HG03139 (cell line): ENCODE results near the gene IFI6.
A peak's percentile ranks its signal among the peaks of the same experiment; 100 is the strongest.
"Not testable (repeated sequence)": the region's sequence is repeated elsewhere in the genome, so short reads cannot be mapped to it uniquely, and the experiment has no call there.

Source experiments
- ATAC-seq: cut with Tn5 transposase; IDR thresholded peaks from one replicate; pipeline ENCODE4 v1.9.1; 2021; ENCODE audit not compliant: unreplicated experiment

Gene IFI6

DNA sequence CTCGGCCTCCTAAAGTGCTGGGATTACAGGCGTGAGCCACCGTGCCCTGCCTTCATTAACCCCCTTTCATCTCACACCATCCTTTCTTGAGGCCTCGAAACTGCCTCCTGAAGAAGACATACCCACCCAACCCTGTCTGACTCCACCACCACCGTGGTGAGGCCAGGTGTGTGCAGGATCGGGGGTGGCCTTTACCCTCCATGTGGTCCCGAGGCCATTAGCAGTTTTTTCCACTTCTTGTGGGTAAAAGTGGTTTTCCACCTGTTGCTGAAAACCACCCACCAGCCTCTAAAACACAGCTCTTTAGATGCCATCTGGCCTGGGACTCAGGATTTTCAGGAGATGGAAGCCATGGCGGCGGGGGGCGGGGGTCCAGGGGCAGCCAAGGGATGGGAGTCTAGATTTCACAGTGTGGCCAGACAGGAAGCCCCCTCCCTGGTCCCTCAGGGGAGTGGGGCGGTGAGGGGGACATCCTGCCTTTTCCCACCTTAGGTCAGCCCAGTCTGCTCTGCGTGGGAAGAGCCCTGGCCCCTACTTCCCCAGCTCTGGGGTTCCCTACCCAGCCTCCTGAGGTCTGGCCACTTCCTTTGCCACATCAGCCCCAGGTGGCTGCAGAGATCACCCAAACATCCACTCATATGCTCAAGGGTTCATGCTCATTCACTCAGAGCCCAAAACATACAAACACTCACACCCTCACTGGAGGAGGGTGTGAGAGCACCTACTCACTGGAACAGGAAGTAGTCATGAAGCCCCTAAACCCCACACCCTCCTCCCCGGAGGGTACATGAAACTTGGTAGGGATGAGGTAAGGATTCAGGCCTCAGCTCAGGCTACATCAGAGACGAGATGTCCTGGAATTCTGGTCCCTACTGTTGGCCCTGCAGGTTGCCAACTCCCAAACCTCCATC lies 39.4 kb downstream of the IFI6 start:
- ATAC-seq: peak; percentile 36

GRCh38 chr1:27630859-27631491 lies 41.0 kb downstream of the IFI6 start:
- ATAC-seq: no peak

GRCh38 chr1:27628712-27629111 lies 43.3 kb downstream of the IFI6 start:
- no peak for ATAC-seq

DNA sequence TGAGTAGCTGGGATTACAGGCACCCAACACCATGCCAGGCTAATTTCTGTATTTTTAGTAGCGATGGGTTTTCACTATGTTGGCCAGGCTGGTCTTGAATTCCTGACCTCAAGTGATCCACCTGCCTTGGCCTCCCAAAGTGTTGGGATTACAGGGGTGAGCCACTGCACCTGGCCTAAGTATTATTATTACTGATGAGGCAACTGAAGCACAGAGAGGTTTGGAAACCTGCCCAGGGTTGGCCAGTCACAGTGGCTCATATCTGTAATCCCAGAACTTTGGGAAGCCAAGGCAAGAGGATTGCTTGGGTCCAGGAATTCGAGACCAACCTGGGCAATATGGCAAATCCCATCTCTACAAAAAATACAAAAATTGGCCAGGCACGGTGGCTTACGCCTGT lies 44.3 kb downstream of the IFI6 start:
- not testable (repeated sequence) for ATAC-seq

DNA sequence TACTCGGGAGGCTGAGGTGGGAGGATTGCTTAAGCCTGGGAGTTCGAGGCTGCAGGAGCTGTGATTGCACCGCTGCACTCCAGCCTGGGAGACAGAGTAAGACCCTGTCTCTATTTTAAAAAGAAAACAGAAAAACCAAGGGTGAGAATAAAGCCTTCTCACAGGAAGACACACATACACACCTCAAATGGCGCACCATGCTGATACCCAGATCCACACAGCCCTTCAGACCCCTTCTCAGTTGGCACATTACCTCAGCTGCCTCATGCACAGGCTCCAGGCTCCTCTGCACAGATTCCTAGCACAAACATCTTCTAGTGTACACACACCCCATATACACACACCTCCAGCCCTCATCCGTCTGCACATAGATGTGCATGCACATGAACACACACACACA lies 44.9 kb downstream of the IFI6 start:
- ATAC-seq: no peak

GRCh38 chr1:27626031-27626935 lies 45.7 kb downstream of the IFI6 start:
- ATAC-seq: no peak

DNA sequence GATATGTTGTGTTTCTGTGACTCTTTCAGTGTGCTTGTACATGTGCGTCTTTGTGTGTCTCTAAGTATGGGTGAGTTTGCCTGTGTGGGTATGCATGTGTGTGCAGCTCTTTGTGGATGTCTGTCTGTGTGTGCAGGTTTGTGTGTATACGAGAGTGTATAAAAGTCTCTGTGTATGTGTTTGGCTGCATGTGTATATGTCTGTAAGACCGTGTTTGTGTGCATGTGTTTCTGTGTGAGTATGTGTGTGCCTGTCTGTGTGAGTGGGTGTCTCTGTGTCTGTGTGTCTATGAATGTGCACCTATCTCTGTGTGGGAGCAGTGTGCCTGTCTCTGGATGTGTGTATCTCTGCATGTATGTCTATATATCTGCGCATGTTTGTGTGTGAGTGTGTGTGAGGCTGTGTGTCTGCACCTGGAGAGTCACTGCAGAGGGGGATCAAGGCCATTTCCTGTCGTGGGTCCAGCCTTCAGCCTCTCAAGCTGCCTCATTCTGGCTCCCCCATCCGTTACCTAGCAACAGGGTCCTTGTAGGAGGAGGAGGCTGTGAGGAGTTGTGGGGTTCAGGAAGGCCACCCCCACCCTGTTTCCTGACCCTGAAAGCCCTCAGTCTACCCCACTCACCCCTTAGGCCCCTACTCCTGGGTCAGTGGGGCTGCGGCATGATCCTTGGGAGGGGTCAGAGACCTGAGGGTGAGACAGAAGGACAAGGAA lies 47.4 kb downstream of the IFI6 start:
- ATAC-seq: no peak

GRCh38 chr1:27623327-27624212 lies 48.4 kb downstream of the IFI6 start:
- no peak for ATAC-seq

DNA sequence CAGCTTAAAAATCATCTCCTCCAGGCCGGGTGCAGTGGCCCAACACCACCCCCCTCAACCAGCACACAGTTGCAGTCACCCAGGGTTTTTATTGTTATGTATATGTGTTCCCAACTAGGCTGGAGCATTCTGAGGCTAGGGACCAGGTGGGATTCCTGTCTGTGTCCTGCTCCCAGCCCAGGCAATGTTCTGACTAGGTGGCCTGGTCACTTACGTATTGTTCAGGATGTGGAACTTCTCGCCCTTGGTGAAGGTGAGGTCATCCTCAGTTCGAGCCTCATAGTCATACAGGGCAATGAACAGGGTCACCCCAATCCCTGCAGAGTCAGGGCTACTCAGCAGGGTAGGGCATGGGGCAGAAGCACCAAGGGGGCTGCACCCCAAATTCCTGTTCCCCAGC lies 49.2 kb downstream of the IFI6 start:
- no peak for ATAC-seq

DNA sequence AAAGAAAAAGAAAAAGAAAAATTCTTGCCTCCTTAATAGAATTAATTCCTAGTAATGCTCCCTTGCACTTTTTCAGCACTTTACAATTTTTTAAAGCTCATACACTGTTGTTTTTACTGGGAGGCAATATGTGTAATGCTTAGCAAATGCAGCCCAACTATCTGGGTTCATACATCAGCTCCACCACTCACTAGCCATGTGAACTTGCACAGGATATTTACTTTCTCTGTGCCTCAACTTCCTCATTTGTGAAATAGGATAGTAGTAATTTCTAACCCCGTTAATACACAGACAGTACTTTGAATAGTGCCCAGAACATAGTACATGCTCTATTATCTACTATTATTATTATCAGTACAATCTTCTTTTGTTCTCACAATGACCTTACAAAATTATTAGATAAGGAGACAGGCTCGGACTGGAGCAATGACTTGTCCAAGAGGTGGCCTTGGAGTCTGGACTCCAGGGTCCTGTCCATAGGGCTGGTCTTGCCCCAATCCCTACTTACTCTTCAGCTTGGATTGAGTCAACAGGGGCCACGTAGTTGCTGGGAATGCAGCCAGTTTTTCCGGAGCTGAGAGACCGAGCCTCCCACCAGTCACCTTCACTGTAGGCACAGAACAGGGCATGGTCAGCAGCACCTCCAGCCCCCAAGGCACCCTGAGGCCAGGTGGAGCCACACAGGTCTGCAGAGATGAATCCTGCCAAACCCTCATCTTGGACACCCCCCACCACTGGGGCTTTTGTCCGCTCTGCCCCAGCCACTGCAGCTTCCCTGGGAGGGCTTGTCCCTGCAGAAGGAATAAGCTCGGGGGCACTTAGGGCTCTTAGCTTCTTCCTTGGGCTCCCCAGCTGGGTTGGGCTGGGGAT lies 50.7 kb downstream of the IFI6 start:
- ATAC-seq: no peak

GRCh38 chr1:27619782-27620438 lies 52.1 kb downstream of the IFI6 start:
- ATAC-seq: not testable (repeated sequence)

DNA sequence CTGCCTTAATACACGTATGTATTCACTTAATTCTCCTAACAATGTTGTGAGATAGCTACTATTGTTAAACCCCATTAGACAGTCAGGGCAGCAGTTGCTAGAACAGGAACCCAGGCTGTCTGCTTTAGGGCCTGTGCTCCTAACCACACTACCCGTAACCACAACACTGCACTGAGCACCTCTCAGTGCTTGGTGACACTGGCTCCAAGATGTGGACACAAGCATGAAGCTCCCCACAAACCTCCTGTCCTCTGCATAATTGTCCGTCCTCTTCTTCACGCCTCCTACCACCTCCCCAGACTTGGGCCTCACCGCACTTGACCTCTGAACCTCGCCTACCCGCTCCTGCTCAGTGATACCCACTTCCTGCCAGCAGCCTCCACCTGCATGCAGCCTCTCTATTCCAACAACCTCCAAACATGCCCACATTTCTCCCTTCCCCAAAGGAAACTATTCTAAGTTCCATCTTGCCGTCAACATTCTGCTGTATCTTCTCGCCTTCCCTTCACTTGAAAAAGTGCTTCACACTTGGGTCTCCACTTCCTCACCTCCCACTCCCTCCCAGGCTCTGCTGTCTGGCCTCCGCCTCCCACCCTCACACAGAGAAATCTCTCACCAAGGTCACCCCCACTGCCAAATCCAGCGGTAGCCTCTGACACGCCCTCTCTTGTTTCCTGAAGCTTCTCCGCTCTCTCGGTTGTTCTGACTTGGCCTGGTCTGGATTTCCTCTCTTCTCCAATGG lies 53.5 kb downstream of the IFI6 start:
- ATAC-seq: no peak

DNA sequence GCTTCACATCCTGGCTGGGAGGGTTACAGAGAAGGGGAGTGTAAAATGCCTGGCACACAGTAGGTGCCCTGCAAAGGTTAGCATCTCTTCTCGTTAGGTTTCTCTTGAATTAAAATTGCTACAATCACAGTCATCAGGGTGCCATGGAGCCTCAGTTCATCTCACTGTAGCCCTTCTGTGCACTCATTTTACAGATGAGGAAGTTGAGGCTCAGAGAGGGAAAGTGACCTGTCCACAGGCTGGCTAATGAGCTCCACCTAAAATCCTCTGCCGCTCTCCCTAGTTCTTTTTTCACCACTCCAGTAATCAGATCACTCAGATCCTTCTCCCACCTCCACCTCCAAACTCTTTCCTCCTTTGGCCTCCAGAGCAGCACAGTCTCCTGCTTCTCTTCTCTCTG lies 54.6 kb downstream of the IFI6 start:
- no peak for ATAC-seq

GRCh38 chr1:27616441-27616840 lies 55.6 kb downstream of the IFI6 start:
- ATAC-seq: no peak
